GM18508 (cell line): ENCODE results near the gene FAM9A.
A peak's percentile ranks its signal among the peaks of the same experiment; 100 is the strongest.

ENCODE experiments used
- ATAC-seq: cut with Tn5 transposase; IDR thresholded peaks from one replicate; pipeline ENCODE4 v1.9.1; 2021; ENCODE audit warnings: moderate number of reproducible peaks; ENCODE audit not compliant: insufficient read depth, unreplicated experiment

The FAM9A gene

DNA sequence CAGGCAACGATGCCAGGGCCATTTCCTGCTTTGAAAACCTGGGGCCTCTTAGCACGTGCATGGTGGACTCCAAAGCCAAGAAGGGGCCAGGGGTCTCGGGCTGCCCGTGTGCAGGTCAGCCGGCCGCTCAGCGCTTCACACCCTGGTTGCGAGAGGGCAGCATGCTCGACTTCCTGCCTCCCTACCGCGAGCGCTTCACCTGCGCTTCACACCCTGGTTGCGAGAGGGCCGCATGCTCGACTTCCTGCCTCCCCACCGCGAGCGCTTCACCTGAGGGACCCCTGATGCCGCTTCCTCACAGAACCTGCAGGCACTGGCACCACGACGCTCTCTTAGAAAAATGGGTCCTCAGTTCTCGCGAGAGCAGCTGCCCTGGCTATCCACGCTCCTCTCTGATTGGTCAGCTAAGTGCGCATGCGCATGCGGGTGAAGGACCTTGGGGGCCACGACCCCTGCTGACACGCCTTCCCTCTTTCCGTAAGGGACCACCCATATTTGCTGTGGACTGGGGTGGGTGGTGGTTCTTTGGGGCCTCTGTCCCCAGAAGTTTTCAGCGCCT lies at the start of gene FAM9A:
FAM9A (minus strand) TSS at position 343 of the 559 bp plus-strand sequence. CDS start 1,212 bp downstream, outside the sequence.
- ATAC-seq, result no peak

DNA sequence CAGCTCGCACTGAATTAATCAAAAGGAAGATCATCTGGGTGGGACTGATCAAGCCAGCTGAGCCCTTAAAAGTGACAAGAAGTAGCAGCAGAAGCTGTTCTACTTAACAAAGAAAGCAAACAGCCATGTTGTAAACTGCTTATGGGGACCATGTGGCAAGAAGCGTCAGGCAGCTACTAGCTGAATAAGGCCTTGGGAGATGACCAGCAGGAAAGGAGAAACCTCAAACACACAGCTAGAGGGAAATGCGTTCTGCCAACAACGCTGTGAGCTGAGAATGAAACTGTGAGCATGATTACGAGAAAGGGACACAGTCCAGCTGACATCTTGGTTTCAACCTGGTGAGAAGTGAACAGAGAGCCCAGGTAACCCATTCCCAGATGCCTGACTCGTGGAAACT lies 49.3 kb upstream of the FAM9A start:
- ATAC-seq, result no peak

DNA sequence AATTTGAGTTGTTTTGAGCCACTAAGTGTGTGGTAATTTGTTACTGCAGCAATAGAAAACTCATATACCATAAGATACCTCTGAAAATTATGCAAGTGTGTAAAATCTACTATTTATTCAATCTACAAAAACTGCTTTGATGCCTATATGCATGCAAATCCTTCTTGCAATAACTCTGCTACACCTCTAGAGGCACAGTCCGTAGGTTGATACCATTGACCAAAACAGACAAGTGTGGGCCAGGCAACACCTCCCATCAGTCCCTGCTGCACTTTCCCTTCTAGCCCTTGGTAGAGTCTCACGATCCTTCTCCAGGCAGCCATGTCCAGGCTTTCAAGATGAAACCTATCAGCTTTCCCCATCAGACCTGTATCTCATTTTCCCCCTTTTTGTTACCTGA lies 48.8 kb upstream of the FAM9A start:
- peak; percentile 63 for ATAC-seq

DNA sequence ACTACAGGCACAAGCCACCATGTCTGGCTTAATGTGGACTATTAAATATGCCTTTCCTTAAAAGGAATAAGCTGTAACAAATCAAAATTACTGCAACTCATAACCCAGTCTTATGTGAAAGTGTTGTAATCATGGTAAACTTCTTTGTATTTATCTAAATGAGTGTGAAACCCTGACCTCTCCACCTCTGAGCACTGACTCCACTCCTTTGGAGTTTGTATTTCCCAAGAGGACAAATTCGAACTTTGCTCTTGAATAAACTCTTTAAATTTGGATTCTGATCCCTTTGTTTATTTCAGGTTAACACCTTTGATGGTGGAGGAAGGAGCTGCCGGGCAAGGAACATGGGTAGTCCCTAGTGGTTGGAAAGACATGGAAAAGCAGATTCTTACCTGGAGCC lies 48.3 kb upstream of the FAM9A start:
- no peak for ATAC-seq

DNA sequence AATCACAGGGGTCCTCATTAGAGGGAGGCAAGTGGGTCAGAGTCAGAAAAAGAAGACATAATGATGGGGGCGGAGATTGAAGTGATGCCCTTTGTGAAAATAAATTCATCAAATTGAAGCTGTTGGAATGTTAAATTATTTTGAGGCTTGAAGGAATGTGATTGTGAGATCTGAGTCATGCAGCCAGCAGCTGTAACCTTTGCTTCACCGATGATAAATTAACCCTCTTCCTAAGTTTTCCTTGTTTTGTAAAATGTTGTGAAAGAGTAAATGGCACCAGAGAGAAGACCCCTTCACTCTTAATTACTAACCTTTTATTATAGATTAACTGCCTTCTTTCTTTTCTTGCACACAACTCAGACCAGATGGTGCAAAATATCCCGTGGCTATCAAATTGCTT lies 47.7 kb upstream of the FAM9A start:
- ATAC-seq, result no peak

DNA sequence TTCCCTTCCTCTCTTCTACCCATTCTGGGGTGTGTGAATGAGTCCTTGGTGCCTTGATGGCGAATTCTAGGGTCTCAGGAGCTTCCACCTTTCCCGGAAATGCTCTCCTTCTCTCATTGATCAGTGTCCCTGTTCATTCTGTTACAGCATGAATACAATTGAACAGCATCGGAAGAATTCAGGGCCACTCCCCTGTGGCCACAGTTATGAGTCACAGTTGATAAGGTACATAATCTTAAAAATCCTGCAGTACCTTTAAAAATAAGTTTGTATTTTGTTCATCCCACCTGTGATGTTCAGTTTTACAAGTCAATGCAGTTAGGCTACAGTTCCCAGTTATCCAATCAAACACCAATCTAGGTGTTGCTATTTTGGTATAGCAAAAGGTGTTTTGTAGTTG lies 47.3 kb upstream of the FAM9A start:
- no peak for ATAC-seq

DNA sequence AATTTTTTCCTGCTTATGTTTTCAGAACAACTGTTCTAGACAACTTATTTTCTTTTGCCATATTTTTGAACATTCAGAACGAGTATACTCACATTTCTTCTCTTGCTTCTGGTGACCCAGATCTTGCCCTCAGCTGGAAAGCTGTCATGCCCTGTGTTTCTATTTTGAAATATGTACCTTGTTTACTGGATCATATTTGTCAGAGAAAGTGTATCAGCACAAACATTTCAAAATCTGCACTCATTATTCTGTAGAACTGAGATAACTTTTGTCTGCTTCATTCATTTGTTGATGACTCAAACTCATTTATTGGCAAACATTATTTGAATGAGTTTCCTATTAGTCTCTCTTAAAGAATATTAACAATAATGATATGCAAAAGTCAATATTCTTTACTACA lies 46.2 kb upstream of the FAM9A start:
- no peak for ATAC-seq

DNA sequence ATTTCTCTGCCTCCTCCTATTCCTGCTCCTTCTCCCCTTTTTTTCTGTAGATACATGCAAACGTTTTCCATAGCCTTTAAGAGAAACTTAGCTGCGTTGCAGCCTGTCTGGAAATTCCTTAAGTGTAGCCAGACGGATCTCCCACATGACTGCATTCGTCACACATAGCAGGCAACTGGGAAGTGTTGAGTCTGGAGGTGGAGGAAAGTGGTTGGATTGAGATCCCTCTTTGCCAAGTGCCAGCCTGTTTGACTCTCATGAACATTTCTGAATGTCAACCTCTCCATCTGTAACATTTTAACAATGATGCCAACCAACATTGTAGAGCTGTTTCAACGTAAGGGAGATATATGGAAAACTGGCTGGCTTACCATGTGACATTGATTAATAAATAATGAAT lies 45.1 kb upstream of the FAM9A start:
- no peak for ATAC-seq

DNA sequence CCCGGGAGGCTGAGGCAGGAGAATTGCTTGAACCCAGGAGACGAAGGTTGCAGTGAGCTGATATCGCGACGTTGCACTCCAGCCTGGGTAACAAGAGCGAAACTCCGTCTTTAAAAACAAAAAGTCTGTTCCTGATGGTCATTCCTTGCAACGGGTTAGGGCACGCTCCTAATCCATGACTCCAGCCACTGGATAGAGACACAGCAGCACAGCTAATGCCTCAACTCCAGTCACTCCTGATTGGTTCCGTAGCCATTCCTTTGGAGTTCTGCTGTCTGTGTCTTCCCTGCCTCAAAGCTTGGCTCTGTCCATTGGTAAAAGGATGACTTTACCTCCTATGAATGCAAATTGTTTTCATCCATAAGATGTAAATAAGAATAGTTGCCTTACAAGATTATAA lies 44.3 kb upstream of the FAM9A start:
- no peak for ATAC-seq

DNA sequence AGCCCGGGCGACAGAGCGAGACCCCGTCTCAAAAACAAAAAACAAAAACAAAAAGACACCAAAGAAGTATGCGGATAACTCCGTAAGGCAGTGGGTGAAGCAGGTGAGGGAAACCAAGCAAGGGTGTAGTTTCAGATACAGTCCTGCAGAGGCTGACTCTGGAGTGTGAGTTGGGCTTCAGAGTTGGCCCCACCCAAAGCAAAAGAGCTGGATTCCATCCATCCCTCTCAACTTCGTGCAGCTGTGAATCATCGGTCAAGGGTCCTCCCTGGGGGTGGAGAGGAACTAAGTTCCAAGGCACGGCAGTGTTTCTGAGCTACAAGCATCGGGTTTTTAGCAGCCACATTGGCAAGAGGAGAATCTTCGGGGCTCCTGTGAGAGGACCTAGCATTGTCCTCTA lies 43.9 kb upstream of the FAM9A start:
- ATAC-seq, result no peak

DNA sequence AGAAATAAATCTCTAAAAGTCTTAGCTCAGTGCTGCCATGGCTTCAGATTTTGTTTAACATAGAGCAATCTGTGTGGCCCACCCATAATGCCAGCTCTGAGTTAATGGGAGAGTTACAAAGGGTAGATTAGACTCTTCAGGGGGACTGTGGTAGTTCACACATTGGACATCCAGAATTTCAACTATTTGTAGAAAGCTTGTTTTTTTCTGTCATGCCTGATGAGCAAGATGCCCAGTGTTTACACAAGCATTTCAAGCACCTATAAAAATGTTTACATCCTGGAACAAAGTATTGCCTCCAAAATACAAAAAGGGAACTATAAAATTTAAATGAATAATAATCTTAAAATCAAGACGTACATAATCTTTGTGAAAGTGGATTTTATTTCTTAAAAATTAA lies 43.0 kb upstream of the FAM9A start:
- ATAC-seq, result no peak

DNA sequence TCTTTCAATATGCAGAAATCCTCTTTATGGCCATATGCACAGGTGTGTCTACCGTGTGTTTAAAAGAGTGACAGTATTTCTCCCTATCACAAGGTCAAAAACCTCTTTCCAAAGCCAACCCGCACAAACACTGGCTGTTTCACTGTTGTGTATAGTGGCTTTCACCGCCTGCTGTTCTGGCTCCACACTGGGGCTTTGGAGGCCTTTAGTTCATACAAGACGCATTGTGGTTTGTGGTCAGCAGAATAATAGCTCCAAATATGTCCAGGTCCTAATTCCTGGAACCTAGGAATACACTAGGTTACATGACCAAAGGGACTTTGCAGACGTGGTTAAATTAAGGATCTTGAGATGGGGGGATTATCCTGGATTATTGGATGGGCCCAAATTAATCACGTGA lies 40.7 kb upstream of the FAM9A start:
- no peak for ATAC-seq

DNA sequence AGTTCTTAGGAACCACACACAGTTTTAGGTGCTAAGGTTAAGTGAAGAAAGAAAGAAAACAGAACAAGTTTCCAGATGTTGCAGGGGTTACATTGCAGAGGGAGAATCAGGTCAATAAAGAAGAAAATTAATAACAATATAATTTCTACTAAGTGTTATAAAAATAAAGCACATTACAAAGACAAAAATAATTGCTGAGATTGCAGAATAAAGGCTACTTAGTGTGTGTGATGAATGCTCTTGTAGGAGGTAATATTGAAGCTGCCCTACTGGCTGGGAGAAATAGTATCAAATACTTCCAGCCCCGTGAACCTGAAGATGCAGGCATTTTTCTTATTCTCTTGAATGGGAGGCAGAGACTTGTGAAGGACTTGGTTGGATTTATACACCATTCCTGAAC lies 33.2 kb upstream of the FAM9A start:
- no peak for ATAC-seq

DNA sequence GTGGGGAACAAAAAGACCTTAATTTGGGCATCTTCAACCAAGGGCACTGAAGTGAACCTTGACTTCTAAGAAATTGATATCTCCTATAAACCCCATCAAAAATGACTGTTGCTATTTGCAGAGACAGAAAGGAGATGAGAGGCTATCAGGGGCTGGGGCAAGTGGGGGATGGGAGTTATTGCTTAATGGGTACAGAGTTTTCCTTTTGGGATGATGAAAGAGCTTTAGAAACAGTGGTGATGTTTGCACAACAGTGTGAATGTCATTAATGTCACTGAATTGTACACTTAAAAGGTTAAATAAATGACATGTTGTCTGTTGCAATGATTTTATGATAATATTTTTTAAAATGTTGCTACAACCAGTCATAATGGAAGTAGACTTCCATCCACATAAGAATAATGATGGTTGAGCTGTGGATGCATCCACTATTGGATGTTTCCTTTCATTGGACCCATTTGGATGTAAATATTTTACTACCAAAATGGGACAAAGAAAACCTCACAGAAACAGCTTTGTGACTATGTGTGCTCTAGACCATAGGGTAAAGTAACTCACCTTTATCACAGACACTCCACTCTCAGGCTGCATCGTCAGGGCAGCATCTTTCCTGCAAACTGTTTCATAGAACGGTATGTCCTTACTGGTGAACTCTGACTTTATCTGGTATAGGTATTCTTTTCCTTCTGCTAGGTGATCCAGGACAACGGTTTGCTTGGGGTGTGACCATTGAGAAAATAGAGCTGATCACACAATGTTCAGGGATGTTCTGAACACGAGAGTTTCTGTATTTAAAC lies 31.6 kb upstream of the FAM9A start:
- ATAC-seq, result no peak

DNA sequence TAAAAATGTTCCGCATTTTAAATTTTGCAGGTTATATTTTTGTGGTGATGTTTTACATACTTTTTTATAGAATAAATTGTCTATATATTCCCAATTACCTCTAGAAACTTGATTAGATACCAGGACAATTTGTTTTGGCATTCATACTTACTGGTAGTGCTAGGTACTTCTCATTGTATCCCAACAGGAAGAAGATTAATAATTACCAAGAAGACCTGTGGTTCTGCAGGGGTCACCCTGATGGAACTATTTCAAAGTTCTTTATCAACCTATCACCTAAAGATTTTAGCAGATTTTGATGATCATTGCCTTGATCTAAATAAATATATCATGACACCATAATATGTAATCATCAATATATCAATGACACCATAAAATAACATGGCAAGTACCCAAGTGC lies 22.5 kb upstream of the FAM9A start:
- ATAC-seq, result no peak

DNA sequence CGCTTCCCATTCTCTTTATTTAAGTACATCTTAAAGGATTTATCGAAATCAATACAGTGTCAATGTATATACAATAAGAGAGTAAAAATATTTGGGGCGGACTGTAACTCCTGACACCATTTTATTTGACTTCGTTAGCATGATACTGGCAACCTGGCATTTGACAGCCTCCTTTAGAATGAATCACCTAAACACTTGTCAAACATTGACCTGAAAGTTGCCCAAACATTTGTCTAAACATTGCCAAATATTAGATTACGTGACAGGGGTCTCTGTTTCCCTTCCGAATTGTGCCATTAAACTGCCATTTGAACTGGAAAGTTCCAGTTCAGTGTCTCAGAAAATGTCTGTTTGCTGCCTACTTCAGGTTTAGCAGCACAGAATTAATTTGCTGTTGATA lies 20.8 kb upstream of the FAM9A start:
- no peak for ATAC-seq

DNA sequence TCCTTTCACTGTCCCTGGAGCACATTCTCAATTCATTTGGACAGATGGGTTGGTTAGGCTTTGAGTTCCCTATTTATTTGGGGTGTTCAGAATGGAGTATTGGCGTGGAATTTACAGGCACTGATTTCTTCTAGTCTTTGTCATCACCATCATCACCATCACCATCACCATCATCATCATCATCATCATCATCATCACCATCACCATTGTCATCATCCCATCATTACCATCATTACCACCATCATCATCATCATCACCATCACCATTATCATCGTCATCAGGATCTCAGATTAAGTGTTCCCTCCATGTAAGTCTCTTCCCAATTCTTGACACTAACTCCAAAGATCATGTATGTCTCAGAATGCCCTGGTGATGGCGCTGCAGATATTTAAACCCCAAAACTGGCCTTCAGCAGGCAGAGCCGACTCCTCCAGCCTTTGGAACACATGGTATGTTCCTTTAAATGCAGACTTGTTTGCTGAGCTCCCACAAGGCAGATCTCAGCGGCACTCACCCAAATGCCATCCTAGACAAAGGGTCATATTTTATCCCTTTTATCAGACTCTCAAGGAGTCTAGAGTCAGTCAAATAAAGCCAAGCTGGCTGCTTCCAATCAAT lies 19.8 kb upstream of the FAM9A start:
- no peak for ATAC-seq

DNA sequence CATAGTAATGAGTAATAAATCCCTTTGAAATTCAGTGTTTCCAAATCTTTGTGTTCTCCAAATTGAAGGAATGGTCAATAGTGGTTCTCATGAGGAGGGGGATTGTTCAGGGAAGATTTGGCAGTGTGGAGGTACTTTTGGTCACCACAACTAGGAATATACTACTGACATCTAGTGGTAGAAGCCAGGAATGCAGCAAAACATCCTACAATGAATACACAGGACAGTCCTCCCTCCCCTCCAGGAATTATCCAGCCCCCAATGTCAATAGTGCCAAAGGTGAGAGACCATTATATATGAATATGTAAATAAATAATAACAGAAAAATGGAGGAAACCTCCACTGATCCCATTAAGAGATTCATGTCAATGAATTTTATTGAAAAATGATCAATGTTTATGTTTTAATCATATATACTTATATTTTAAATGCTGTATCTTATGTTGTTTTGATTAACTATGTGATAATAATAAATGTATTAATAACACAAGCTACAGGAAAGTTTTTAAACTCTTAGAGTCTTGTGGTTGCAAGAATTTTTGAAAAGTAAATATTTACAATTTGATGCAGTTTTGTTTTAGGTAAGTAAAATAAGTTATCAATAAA lies 14.4 kb upstream of the FAM9A start:
- ATAC-seq, result no peak

DNA sequence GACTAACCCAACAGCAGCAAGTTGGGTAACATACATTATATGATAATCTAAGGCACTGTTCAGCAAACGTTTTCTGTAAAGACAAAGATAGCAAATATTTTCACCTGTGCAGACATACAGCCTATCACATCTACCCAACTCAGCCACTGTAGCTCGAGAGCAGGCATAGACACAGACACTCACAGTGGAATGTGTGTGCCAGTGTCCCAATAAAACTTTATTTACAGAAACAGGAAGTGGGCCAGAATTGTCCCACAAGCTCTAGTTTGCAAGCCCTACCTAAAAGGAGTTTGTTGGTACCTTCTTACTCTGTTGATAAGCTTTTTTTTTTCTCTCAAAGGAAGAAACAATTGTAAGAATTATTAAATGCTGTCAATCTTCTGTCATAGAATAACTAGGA lies 11.9 kb upstream of the FAM9A start:
- ATAC-seq, result no peak

DNA sequence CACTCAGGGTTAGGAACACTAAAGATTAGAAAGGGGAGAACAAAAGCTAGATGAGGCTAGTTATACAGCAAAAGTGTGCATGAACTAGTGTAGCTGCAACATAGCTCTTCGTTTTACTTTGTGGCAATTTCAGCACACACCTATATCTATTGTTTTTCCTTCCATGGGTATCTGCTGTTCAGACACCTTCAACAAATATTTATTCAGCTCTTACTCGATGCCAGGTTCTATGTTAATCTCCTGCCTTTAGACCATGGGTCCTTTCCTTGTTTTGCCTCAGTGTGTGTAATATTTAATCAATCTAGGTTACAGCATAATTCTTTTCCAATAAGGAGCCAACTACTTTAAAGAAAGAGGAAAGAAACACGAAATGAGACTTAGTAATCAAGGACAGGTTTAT lies 10.4 kb upstream of the FAM9A start:
- ATAC-seq, result no peak

DNA sequence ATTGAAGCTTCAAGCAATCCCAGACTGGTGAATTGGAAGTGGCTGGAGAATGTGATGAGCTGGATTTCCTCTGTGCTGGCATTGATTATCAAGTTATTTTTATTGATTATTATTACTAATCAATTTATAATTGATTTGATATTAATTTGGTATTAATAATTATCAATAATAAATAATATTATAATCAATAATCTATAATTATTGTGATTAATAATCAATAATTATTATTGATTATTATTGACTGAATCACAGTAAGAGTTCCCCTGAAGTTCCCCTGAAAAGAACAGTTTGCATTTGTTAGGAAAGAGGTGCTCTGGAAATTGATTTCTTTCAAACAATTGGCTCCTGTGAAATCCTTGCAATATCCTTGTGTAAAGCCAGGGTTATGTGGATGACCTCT lies 7.5 kb upstream of the FAM9A start:
- ATAC-seq, result no peak
